Retina (tissue), 1 donor: Measurements from ENCODE around the gene CYP4F12.

Source experiments
- DNase-seq: peaks from one replicate; pipeline ENCODE4 v3.0.0-alpha.2; 2016

CYP4F12 gene

DNA sequence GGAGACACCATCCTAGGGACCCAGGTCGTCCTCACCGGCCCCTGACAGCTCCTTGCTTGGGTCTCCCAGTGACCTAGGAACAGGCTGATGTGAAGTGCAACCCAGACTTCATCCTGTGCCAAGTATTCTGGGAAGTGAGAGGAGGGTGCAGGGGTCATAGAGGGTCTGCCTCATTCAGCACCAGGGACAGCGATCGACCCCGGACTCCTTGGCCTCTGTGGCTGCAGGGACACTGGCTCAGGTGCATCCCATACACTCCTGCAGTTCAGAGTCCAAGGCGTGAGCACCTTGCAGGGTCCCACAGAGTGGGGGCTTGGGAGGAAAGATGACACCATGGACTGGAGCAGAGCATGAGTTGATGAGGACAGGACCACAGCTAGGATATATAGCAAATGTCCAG lies 44.9 kb downstream of the CYP4F12 start:
- no peak for DNase-seq

- no peak for DNase-seq
Measured at GRCh38 chr19:15721268-15721667, 48.4 kb downstream of the CYP4F12 start.

DNA sequence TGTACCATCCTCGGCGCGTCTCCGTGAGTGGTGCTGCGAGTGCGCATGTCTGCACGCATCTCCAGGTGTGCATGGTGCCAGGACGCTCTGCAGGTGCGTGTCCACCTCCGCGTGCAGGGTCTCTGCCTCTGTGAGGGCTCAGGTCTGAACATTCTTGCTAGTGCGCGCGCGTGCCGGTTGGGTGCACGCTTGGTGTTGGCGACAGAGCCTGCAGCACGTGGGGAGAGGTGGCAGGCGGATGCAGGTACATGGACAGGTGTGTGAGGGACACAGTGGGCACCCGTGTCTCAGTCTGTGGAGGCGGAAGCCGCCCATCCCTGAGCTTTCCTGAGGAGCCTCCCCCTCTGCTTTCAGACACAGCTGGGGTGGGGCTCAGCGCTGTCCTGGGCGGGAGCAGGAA lies 50.1 kb downstream of the CYP4F12 start:
- no peak for DNase-seq

DNA sequence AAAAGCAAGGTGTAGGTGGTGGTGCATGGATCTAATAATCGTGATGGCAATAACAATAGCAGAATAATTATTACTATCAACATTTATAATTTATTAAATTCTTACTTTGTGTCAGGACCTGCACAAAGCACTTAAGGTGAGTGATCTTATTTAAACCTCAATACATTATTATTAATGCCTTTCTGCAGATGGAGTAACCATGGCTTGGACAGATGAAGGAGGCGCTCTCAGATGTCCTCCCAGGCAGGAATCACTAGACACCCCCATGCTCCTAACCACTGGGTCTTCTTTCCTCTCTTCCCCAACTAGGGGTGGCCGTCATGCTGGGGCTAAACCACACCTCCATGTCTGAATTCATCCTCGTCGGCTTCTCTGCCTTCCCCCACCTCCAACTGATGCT lies 54.8 kb downstream of the CYP4F12 start, which contains the start of gene OR10H2:
Gene OR10H2, plus strand, starts transcription at position 301 of the 400 bp plus-strand sequence. Its CDS starts 20 bp downstream, at position 321.
- DNase-seq = no peak

DNA sequence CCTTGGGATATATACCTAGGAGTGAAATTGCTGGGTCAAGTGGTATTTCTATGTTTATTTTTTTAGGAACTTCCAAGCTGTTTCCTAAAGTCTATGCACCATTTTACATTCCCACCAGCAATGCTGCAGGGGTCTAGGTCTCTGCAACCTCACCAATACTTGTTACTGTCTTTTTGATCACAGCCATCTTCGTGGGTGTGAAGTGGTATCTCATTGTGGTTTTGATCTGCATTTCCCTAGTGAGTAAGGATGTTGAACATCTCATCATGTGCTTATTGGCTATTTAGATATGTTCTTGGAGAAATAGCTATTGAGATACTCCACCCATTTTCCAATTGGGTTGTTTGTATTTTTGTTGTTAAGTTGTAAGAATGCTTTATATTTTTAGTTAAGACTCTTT lies 57.7 kb downstream of the CYP4F12 start:
- DNase-seq = no peak

- no peak for DNase-seq
Measured at GRCh38 chr19:15732388-15732787, 59.5 kb downstream of the CYP4F12 start.

- DNase-seq = no peak
Measured at GRCh38 chr19:15733895-15734294, 61.0 kb downstream of the CYP4F12 start.

- no peak for DNase-seq
Measured at GRCh38 chr19:15737722-15738121, 64.8 kb downstream of the CYP4F12 start, which contains the start of gene OR10H3. Gene OR10H3 (plus strand): TSS chr19:15737985. CDS start chr19:15741393, 3,408 bp downstream.

- no peak for DNase-seq
Measured at GRCh38 chr19:15740785-15741184, 67.9 kb downstream of the CYP4F12 start.
